HG02763 (cell line): Measurements from ENCODE around the gene FFAR2.

Source experiments
- ATAC-seq: cut with Tn5 transposase; IDR thresholded peaks from one replicate; pipeline ENCODE4 v1.9.1; 2021; ENCODE audit warnings: mild to moderate bottlenecking, moderate library complexity; ENCODE audit not compliant: unreplicated experiment

Gene FFAR2

GRCh38 chr19:35484252-35485036, 36.4 kb downstream of the FFAR2 start:
- no peak for ATAC-seq

GRCh38 chr19:35486268-35486708, 38.2 kb downstream of the FFAR2 start:
- ATAC-seq, result no peak

GRCh38 chr19:35487656-35488182, 39.7 kb downstream of the FFAR2 start:
- ATAC-seq, result no peak

- ATAC-seq, result no peak
Measured at GRCh38 chr19:35488677-35489076, 40.6 kb downstream of the FFAR2 start.

GRCh38 chr19:35490364-35490763, 42.3 kb downstream of the FFAR2 start, which contains the start of gene KRTDAP:
Gene KRTDAP, minus strand, starts transcription at chr19:35490464. Its CDS starts 22 bp downstream, at chr19:35490442.
- ATAC-seq, result no peak

GRCh38 chr19:35491836-35492360, 43.8 kb downstream of the FFAR2 start:
- no peak for ATAC-seq

GRCh38 chr19:35493971-35494370, 45.9 kb downstream of the FFAR2 start:
- ATAC-seq, result no peak

GRCh38 chr19:35495107-35496064, 47.3 kb downstream of the FFAR2 start:
- ATAC-seq, result no peak

- ATAC-seq, result no peak
Measured at GRCh38 chr19:35497406-35497805, 49.3 kb downstream of the FFAR2 start.

- no peak for ATAC-seq
Measured at GRCh38 chr19:35498220-35498619, 50.2 kb downstream of the FFAR2 start.

- ATAC-seq, result no peak
Measured at GRCh38 chr19:35498984-35499527, 51.0 kb downstream of the FFAR2 start.

GRCh38 chr19:35500611-35501010, 52.6 kb downstream of the FFAR2 start:
- ATAC-seq, result no peak
